ENCODE data around the gene PSEN1. TPM values are rescaled to one million over a fixed set of nuclear protein-coding genes. Genes with fewer than 3 reads are reported as not detected.

The PSEN1 gene
- total RNA-seq, 2 experiments from 2014 or later, result 30.3 to 31.6 TPM

GRCh38 chr14:73198253-73198652, 61.9 kb downstream of the PSEN1 start:
- Mint-ChIP-seq H3K9me3 (no peaks in the 10 kb centered on the region), H3K36me3 (peaks cover 28% of the 10 kb centered on the region), H3K27ac (no peak overlapping the region), H3K4me1 (ENCODE audit: low read depth) (no peaks in the 10 kb centered on the region), H3K27me3 (no peaks in the 10 kb centered on the region), H3K4me3 (no peak overlapping the region)
- DNase-seq, result no peak
- ChIA-PET POLR2A (no interaction called here), CTCF (no interaction called here)
- intact Hi-C loops (cut with micrococcal nuclease), result no loop called here

- no peak overlapping the region for H3K4me3 Mint-ChIP-seq
- ChIA-PET POLR2A (no interaction called here), CTCF (no interaction called here)
- H3K9me3 Mint-ChIP-seq, result peaks cover 2% of the 10 kb centered on the region
- no peaks in the 10 kb centered on the region for H3K27me3 Mint-ChIP-seq
- DNase-seq, result no peak
- intact Hi-C loops (cut with micrococcal nuclease), result no loop called here
- no peaks in the 10 kb centered on the region for H3K4me1 Mint-ChIP-seq (ENCODE audit: low read depth)
- peaks cover 43% of the 10 kb centered on the region for H3K36me3 Mint-ChIP-seq
- H3K27ac Mint-ChIP-seq, result no peak overlapping the region
Measured at GRCh38 chr14:73203527-73203926, 67.2 kb downstream of the PSEN1 start.

GRCh38 chr14:73207615-73208014, 71.3 kb downstream of the PSEN1 start:
- no peak overlapping the region for H3K4me3 Mint-ChIP-seq
- H3K27ac Mint-ChIP-seq, result no peak overlapping the region
- H3K4me1 Mint-ChIP-seq (ENCODE audit: low read depth), result no peaks in the 10 kb centered on the region
- ChIA-PET CTCF (no interaction called here), POLR2A (no interaction called here)
- H3K9me3 Mint-ChIP-seq, result peaks cover 2% of the 10 kb centered on the region
- DNase-seq, result no peak
- H3K27me3 Mint-ChIP-seq, result no peaks in the 10 kb centered on the region
- H3K36me3 Mint-ChIP-seq, result peaks cover 43% of the 10 kb centered on the region
- intact Hi-C loops (cut with micrococcal nuclease), result no loop called here

- DNase-seq, result no peak
- ChIA-PET POLR2A (no interaction called here), CTCF (no interaction called here)
- Mint-ChIP-seq H3K36me3 (peaks cover 48% of the 10 kb centered on the region), H3K4me3 (no peak overlapping the region), H3K4me1 (ENCODE audit: low read depth) (no peaks in the 10 kb centered on the region), H3K27ac (no peak overlapping the region), H3K27me3 (no peaks in the 10 kb centered on the region), H3K9me3 (peaks cover 2% of the 10 kb centered on the region)
- intact Hi-C loops (cut with micrococcal nuclease), result no loop called here
Measured at GRCh38 chr14:73208390-73208789, 72.1 kb downstream of the PSEN1 start.

- CTCF ChIA-PET, result no interaction called here
- intact Hi-C loops (cut with micrococcal nuclease), result no loop called here
- peaks cover 49% of the 10 kb centered on the region for H3K36me3 Mint-ChIP-seq
- no peaks in the 10 kb centered on the region for H3K4me1 Mint-ChIP-seq (ENCODE audit: low read depth)
- no peak for DNase-seq
- H3K4me3 Mint-ChIP-seq, result no peak overlapping the region
- POLR2A ChIA-PET, result no interaction called here
- no peaks in the 10 kb centered on the region for H3K27me3 Mint-ChIP-seq
- peaks cover 2% of the 10 kb centered on the region for H3K9me3 Mint-ChIP-seq
- no peak overlapping the region for H3K27ac Mint-ChIP-seq
Measured at GRCh38 chr14:73208846-73209245, 72.5 kb downstream of the PSEN1 start.

GRCh38 chr14:73209953-73210352, 73.6 kb downstream of the PSEN1 start:
- ChIA-PET POLR2A (no interaction called here), CTCF (interaction anchor here (0.5 to 0.6 kb wide), 2 partner anchors 696 to 1654 kb away, joined by 3 to 5 read pairs; no protein-coding TSS in a partner anchor)
- no peak for DNase-seq
- Mint-ChIP-seq H3K36me3 (peaks cover 47% of the 10 kb centered on the region), H3K27ac (no peak overlapping the region), H3K4me3 (no peak overlapping the region), H3K4me1 (ENCODE audit: low read depth) (no peaks in the 10 kb centered on the region), H3K27me3 (no peaks in the 10 kb centered on the region), H3K9me3 (peaks cover 2% of the 10 kb centered on the region)
- intact Hi-C loops (cut with micrococcal nuclease), result no loop called here

- ChIA-PET POLR2A (no interaction called here), CTCF (interaction anchor here (0.8 to 0.9 kb wide), 2 partner anchors 11 to 38 kb away, joined by 3 to 4 read pairs; no protein-coding TSS in a partner anchor)
- H3K9me3 Mint-ChIP-seq, result peaks cover 2% of the 10 kb centered on the region
- H3K4me3 Mint-ChIP-seq, result no peak overlapping the region
- H3K4me1 Mint-ChIP-seq (ENCODE audit: low read depth), result no peaks in the 10 kb centered on the region
- no peak for DNase-seq
- peaks cover 40% of the 10 kb centered on the region for H3K36me3 Mint-ChIP-seq
- H3K27ac Mint-ChIP-seq, result no peak overlapping the region
- intact Hi-C loops (cut with micrococcal nuclease), result no loop called here
- H3K27me3 Mint-ChIP-seq, result no peaks in the 10 kb centered on the region
Measured at GRCh38 chr14:73211251-73212040, 75.1 kb downstream of the PSEN1 start.

GRCh38 chr14:73216030-73216429, 79.7 kb downstream of the PSEN1 start:
- ChIA-PET POLR2A (no interaction called here), CTCF (interaction anchor here (1.0 kb wide), 2 partner anchors 9 to 79 kb away, joined by 3 read pairs; no protein-coding TSS in a partner anchor)
- H3K27ac Mint-ChIP-seq, result no peak overlapping the region
- intact Hi-C loops (cut with micrococcal nuclease), result no loop called here
- no peaks in the 10 kb centered on the region for H3K9me3 Mint-ChIP-seq
- H3K4me1 Mint-ChIP-seq (ENCODE audit: low read depth), result peaks cover 2% of the 10 kb centered on the region
- peaks cover 45% of the 10 kb centered on the region for H3K36me3 Mint-ChIP-seq
- no peak for DNase-seq
- H3K27me3 Mint-ChIP-seq, result no peaks in the 10 kb centered on the region
- no peak overlapping the region for H3K4me3 Mint-ChIP-seq

GRCh38 chr14:73217411-73217810, 81.1 kb downstream of the PSEN1 start:
- intact Hi-C loops (cut with micrococcal nuclease), result no loop called here
- Mint-ChIP-seq H3K9me3 (no peaks in the 10 kb centered on the region), H3K27ac (no peak overlapping the region), H3K36me3 (peaks cover 45% of the 10 kb centered on the region), H3K27me3 (no peaks in the 10 kb centered on the region), H3K4me1 (ENCODE audit: low read depth) (peaks cover 12% of the 10 kb centered on the region), H3K4me3 (no peak overlapping the region)
- ChIA-PET CTCF (interaction anchor here (0.7 to 1.3 kb wide), 2 partner anchors 22 to 44 kb away, joined by 3 to 4 read pairs; no protein-coding TSS in a partner anchor), POLR2A (no interaction called here)
- no peak for DNase-seq

- Mint-ChIP-seq H3K4me3 (no peak overlapping the region), H3K27ac (no peak overlapping the region), H3K9me3 (no peaks in the 10 kb centered on the region), H3K36me3 (peaks cover 42% of the 10 kb centered on the region), H3K27me3 (no peaks in the 10 kb centered on the region), H3K4me1 (ENCODE audit: low read depth) (peaks cover 23% of the 10 kb centered on the region)
- intact Hi-C loops (cut with micrococcal nuclease), result no loop called here
- ChIA-PET CTCF (interaction anchor here (0.6 to 1.1 kb wide), 2 partner anchors 250 to 252 kb away, joined by 3 read pairs; no protein-coding TSS in a partner anchor), POLR2A (no interaction called here)
- DNase-seq, result no peak
Measured at GRCh38 chr14:73220061-73220460, 83.8 kb downstream of the PSEN1 start.

GRCh38 chr14:73220634-73221033, 84.3 kb downstream of the PSEN1 start:
- Mint-ChIP-seq H3K27ac (no peak overlapping the region), H3K36me3 (peaks cover 44% of the 10 kb centered on the region)

GRCh38 chr14:73221945-73222344, 85.6 kb downstream of the PSEN1 start:
- Mint-ChIP-seq H3K36me3 (peaks cover 38% of the 10 kb centered on the region), H3K27ac (peak overlapping the region; percentile 77), H3K27me3 (no peaks in the 10 kb centered on the region), H3K4me3 (no peak overlapping the region), H3K9me3 (no peaks in the 10 kb centered on the region), H3K4me1 (ENCODE audit: low read depth) (peaks cover 23% of the 10 kb centered on the region)
- intact Hi-C loops (cut with micrococcal nuclease), result loop anchor here (2.0 kb wide), 2 partner anchors 69 to 237 kb away; partner anchors contain the start of gene NUMB
- ChIA-PET POLR2A (interaction anchor here (1.1 kb wide), 1 partner anchor 17 kb away, joined by 3 read pairs; no protein-coding TSS in a partner anchor), CTCF (interaction anchor here (1.0 to 1.2 kb wide), 2 partner anchors 11 to 250 kb away, joined by 3 read pairs; no protein-coding TSS in a partner anchor)
- DNase-seq, result no peak

More at GRCh38 chr14:73220634-73221033, 84.3 kb downstream of the PSEN1 start:
- POLR2A ChIA-PET, result no interaction called here
- CTCF ChIA-PET, result interaction anchor here (1.1 kb wide), 1 partner anchor 251 kb away, joined by 3 read pairs; no protein-coding TSS in a partner anchor
- intact Hi-C loops (cut with micrococcal nuclease), result no loop called here
- H3K9me3 Mint-ChIP-seq, result no peaks in the 10 kb centered on the region
- no peaks in the 10 kb centered on the region for H3K27me3 Mint-ChIP-seq
- no peak overlapping the region for H3K4me3 Mint-ChIP-seq
- peaks cover 23% of the 10 kb centered on the region for H3K4me1 Mint-ChIP-seq (ENCODE audit: low read depth)
- DNase-seq, result no peak
